Placental pericyte (primary cell): ENCODE data around the gene PDIK1L. TPM values are rescaled to one million over a fixed set of nuclear protein-coding genes. Genes with fewer than 3 reads are reported as not detected.

Source experiments
- total RNA-seq: library from RNA; depleted of rRNA; stranded (reverse); fragments of >200 nt; gene quantifications from 2 replicates; pipeline ENCODE4 v1.2.3, GENCODE V29; 2012

PDIK1L gene
- total RNA-seq: 4.6 and 5.6 TPM in 2 replicates

GRCh38 chr1:26111530-26112406 is at the start of gene PDIK1L:
TSS of gene PDIK1L (plus strand) at chr1:26111824. CDS start at chr1:26114309, 2,485 bp downstream.

GRCh38 chr1:26067432-26067911 is 44.2 kb upstream of the PDIK1L start, which contains the start of gene TRIM63:
TSS of gene TRIM63 (minus strand) at chr1:26067630. CDS start at chr1:26067494, 136 bp downstream.

GRCh38 chr1:26158908-26159742 is 47.5 kb downstream of the PDIK1L start, which contains the start of gene FAM110D:
TSS of gene FAM110D (plus strand) at chr1:26159079. CDS start at chr1:26161292, 2,213 bp downstream.

GRCh38 chr1:26168410-26169197 is 57.0 kb downstream of the PDIK1L start, which contains the start of gene C1orf232:
TSS of gene C1orf232 (minus strand) at chr1:26168963. CDS start at chr1:26168499, 464 bp downstream.

GRCh38 chr1:26169669-26170471 is 58.2 kb downstream of the PDIK1L start, which contains the start of gene ZNF593:
TSS of gene ZNF593 (plus strand) at chr1:26169908. CDS start at chr1:26169984, 76 bp downstream.

GRCh38 chr1:26171084-26172072 is 59.8 kb downstream of the PDIK1L start, which contains the start of gene ZNF593OS:
TSS of gene ZNF593OS (minus strand) at chr1:26171832. CDS start at chr1:26171661, 171 bp downstream.

Other genes starting within 250 kb of the PDIK1L start
- 6.6 and 12.2 TPM in 2 replicates for gene PAQR7, start 236.1 kb upstream of the PDIK1L start, total RNA-seq
- 21.2 and 109 TPM in 2 replicates for gene STMN1, start 205.4 kb upstream of the PDIK1L start, total RNA-seq
- 7.9 and 13.2 TPM in 2 replicates for gene PAFAH2, start 113.8 kb upstream of the PDIK1L start, total RNA-seq
- under 0.01 and 0.43 TPM in 2 replicates for gene EXTL1, start 90.0 kb upstream of the PDIK1L start, total RNA-seq
- gene SLC30A2, start 65.7 kb upstream of the PDIK1L start, total RNA-seq: not detected in 2 replicates
- gene TRIM63, start 44.2 kb upstream of the PDIK1L start, total RNA-seq: 0.22 TPM in 1 of 2 replicates, not detected in the other
- gene FAM110D, start 47.3 kb downstream of the PDIK1L start, total RNA-seq: not detected in 2 replicates
- gene C1orf232, start 57.1 kb downstream of the PDIK1L start, total RNA-seq: not detected in 2 replicates
- gene ZNF593, start 58.1 kb downstream of the PDIK1L start, total RNA-seq: 24.3 and 26.3 TPM in 2 replicates
- not detected in 2 replicates for gene ZNF593OS, start 60.0 kb downstream of the PDIK1L start, total RNA-seq
- 0.22 TPM in 1 of 2 replicates, not detected in the other for gene CNKSR1, start 65.7 kb downstream of the PDIK1L start, total RNA-seq
- gene CATSPER4, start 78.8 kb downstream of the PDIK1L start, total RNA-seq: not detected in 2 replicates
- gene CEP85, start 122.4 kb downstream of the PDIK1L start, total RNA-seq: 2.4 and 13.7 TPM in 2 replicates
- 32.0 and 36.7 TPM in 2 replicates for gene SH3BGRL3, start 168.3 kb downstream of the PDIK1L start, total RNA-seq
- gene UBXN11, start 194.8 kb downstream of the PDIK1L start, total RNA-seq: 6.8 and 7.7 TPM in 2 replicates
- not detected in 2 replicates for gene CD52, start 206.1 kb downstream of the PDIK1L start, total RNA-seq
- under 0.01 TPM in 1 of 2 replicates, not detected in the other for gene CRYBG2, start 242.3 kb downstream of the PDIK1L start, total RNA-seq